ENCODE results near the gene ATF7IP2. TPM values are rescaled to one million over a fixed set of nuclear protein-coding genes. Genes with fewer than 3 reads are reported as not detected.

The ATF7IP2 gene
- total RNA-seq, 1 donor from 2014 or later: 8.6 TPM

DNA sequence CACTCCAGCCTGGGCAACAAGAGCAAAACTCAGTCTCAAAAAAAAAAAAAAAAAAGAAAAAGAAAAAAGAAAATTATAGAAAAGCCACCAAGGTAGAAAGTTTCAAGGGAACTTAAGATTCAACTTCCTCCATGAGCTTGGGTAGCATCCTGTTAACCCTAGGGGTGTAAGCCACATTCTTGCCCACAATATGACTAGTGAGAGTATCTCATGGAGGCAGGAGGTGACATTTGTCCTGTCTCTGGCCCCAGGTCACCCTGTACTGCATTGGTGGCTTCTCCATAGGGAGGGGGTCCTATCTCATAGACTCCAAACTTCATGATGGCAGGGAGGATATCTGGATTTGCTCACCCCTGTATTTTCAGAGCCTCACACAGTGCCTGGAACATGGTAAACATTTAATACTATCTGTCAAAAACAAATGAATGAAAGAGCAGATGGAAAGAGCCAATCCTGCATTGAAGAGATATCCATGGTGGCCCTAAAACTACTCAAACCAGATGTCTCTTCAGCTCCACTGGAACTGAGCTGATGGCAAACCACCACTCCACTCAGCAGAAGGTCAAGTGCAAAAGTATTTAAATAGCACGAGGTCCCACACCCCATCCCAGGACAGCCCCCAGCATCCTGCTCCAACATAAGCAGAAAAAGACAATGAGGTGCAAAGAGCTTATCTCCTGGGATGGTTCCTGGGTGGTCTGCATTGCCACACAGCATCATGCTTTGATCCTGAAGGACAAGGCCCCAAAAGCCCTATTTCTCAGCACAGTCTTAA, 144.2 kb downstream of the ATF7IP2 start:
- FAIRE-seq (no peak), DNase-seq (ENCODE audit: low read depth) (no peak)
- H3K4me1 ChIP-seq (ENCODE audit: insufficient read depth, low read length): peaks cover 3% of the 10 kb centered on the region
- no peaks in the 10 kb centered on the region for H3K27me3 ChIP-seq (ENCODE audit: insufficient read depth, low read length)
- H2AFZ ChIP-seq (ENCODE audit: low read depth, low read length): no peak overlapping the region
- no peaks in the 10 kb centered on the region for H4K20me1 ChIP-seq (ENCODE audit: insufficient read depth, low read length)
- H3K9me3 Mint-ChIP-seq (ENCODE audit: unreplicated experiment): no peaks in the 10 kb centered on the region
- H3K27ac Mint-ChIP-seq (ENCODE audit: unreplicated experiment): no peak overlapping the region
- H3K4me3 Mint-ChIP-seq (ENCODE audit: unreplicated experiment): no peak overlapping the region
- H3K79me2 ChIP-seq (ENCODE audit: insufficient read depth, low read length): no peaks in the 10 kb centered on the region
- no peak overlapping the region for H3K4me3 ChIP-seq (ENCODE audit: insufficient read depth, low read depth, low read length)
- no peaks in the 10 kb centered on the region for H3K9me3 ChIP-seq (ENCODE audit: insufficient read depth, low read depth, low read length)
- H3K36me3 Mint-ChIP-seq (ENCODE audit: low read depth, unreplicated experiment): no peaks in the 10 kb centered on the region
- no peak overlapping the region for H3K4me2 ChIP-seq (ENCODE audit: low read length)
- no peak overlapping the region for H3K27ac ChIP-seq (ENCODE audit: low read depth, low read length)
- peaks cover 3% of the 10 kb centered on the region for H3K27me3 Mint-ChIP-seq (ENCODE audit: low read depth, unreplicated experiment)
- peaks cover 2% of the 10 kb centered on the region for H3K36me3 ChIP-seq (ENCODE audit: insufficient read depth, low read length)
- no peaks in the 10 kb centered on the region for H3K4me1 Mint-ChIP-seq (ENCODE audit: low read depth, unreplicated experiment)
- no peak overlapping the region for H3K9ac ChIP-seq (ENCODE audit: low read length)
- TF ChIP-seq, protein P1, sequence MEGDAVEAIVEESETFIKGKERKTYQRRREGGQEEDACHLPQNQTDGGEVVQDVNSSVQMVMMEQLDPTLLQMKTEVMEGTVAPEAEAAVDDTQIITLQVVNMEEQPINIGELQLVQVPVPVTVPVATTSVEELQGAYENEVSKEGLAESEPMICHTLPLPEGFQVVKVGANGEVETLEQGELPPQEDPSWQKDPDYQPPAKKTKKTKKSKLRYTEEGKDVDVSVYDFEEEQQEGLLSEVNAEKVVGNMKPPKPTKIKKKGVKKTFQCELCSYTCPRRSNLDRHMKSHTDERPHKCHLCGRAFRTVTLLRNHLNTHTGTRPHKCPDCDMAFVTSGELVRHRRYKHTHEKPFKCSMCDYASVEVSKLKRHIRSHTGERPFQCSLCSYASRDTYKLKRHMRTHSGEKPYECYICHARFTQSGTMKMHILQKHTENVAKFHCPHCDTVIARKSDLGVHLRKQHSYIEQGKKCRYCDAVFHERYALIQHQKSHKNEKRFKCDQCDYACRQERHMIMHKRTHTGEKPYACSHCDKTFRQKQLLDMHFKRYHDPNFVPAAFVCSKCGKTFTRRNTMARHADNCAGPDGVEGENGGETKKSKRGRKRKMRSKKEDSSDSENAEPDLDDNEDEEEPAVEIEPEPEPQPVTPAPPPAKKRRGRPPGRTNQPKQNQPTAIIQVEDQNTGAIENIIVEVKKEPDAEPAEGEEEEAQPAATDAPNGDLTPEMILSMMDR (IDR thresholded peaks at IDR 0.05; ENCODE audit: insufficient read depth, low read depth, low read length): no peak
- no peak for TF ChIP-seq EZH2 (IDR thresholded peaks at IDR 0.05; ENCODE audit: insufficient read depth, low read length)

DNA sequence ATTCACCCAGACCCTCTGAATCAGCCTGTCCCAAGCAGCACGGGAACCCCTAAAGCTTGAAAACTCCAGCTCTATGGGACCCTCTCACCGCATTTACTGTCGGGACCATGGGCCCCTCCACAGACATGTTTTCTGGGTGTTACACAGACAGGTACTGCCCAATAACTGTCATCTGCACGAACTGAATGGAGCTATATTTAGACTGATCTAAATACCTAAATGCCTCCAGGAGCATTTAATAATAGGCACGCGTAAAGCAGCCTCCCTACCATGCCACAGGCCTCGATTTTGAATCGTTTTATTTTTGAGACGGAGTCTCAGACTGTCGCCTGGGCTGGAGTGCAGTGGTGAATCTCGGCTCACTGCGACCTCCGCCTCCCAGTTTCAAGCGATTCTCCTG, 144.8 kb downstream of the ATF7IP2 start:
- Mint-ChIP-seq H3K27ac (ENCODE audit: unreplicated experiment) (no peak overlapping the region), H3K36me3 (ENCODE audit: low read depth, unreplicated experiment) (no peaks in the 10 kb centered on the region), H3K4me1 (ENCODE audit: low read depth, unreplicated experiment) (no peaks in the 10 kb centered on the region), H3K27me3 (ENCODE audit: low read depth, unreplicated experiment) (peaks cover 3% of the 10 kb centered on the region), H3K9me3 (ENCODE audit: unreplicated experiment) (no peaks in the 10 kb centered on the region), H3K4me3 (ENCODE audit: unreplicated experiment) (no peak overlapping the region)
- H3K4me1 ChIP-seq (ENCODE audit: insufficient read depth, low read length): peaks cover 3% of the 10 kb centered on the region
- H3K36me3 ChIP-seq (ENCODE audit: insufficient read depth, low read length): peaks cover 2% of the 10 kb centered on the region
- H3K79me2 ChIP-seq (ENCODE audit: insufficient read depth, low read length): no peaks in the 10 kb centered on the region
- no peaks in the 10 kb centered on the region for H4K20me1 ChIP-seq (ENCODE audit: insufficient read depth, low read length)
- no peak overlapping the region for H3K4me3 ChIP-seq (ENCODE audit: insufficient read depth, low read depth, low read length)
- no peaks in the 10 kb centered on the region for H3K9me3 ChIP-seq (ENCODE audit: insufficient read depth, low read depth, low read length)
- no peak overlapping the region for H3K27ac ChIP-seq (ENCODE audit: low read depth, low read length)
- no peaks in the 10 kb centered on the region for H3K27me3 ChIP-seq (ENCODE audit: insufficient read depth, low read length)
- H3K9ac ChIP-seq (ENCODE audit: low read length): no peak overlapping the region
- TF ChIP-seq EZH2 (IDR thresholded peaks at IDR 0.05; ENCODE audit: insufficient read depth, low read length): no peak
- TF ChIP-seq, protein P1 (IDR thresholded peaks at IDR 0.05; ENCODE audit: insufficient read depth, low read depth, low read length): no peak
- H3K4me2 ChIP-seq (ENCODE audit: low read length): no peak overlapping the region
- H2AFZ ChIP-seq (ENCODE audit: low read depth, low read length): no peak overlapping the region
- no peak for DNase-seq (ENCODE audit: low read depth)
- FAIRE-seq: no peak

DNA sequence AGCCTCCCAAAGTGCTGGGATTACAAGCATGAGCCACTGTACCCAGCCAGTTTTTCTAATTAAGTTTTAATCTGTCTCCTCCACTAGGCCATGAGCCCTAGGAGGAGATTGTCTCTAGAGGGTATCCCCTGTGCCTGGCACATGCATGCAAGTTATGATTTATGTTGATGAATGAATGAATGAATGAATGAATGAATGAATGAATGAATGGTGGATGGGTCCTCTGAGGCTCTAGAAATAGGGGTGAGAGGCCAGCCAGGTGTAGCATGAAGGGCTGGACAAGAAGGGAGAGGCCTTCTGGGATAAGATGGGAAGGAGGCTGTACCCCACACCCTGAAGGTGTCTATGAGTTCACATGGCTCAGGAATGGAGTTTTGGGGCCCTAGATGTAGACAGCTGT, 145.7 kb downstream of the ATF7IP2 start:
- Mint-ChIP-seq H3K36me3 (ENCODE audit: low read depth, unreplicated experiment) (no peaks in the 10 kb centered on the region), H3K27ac (ENCODE audit: unreplicated experiment) (no peak overlapping the region)

More for the DNA sequence above, 145.7 kb downstream of the ATF7IP2 start:
- Histone ChIP-seq H3K27me3 (ENCODE audit: insufficient read depth, low read length) (no peaks in the 10 kb centered on the region), H3K4me3 (ENCODE audit: insufficient read depth, low read depth, low read length) (no peak overlapping the region), H4K20me1 (ENCODE audit: insufficient read depth, low read length) (no peaks in the 10 kb centered on the region), H2AFZ (ENCODE audit: low read depth, low read length) (no peak overlapping the region), H3K9me3 (ENCODE audit: insufficient read depth, low read depth, low read length) (no peaks in the 10 kb centered on the region), H3K9ac (ENCODE audit: low read length) (no peak overlapping the region), H3K4me2 (ENCODE audit: low read length) (no peak overlapping the region), H3K36me3 (ENCODE audit: insufficient read depth, low read length) (peaks cover 2% of the 10 kb centered on the region), H3K27ac (ENCODE audit: low read depth, low read length) (no peak overlapping the region), H3K4me1 (ENCODE audit: insufficient read depth, low read length) (peaks cover 3% of the 10 kb centered on the region), H3K79me2 (ENCODE audit: insufficient read depth, low read length) (no peaks in the 10 kb centered on the region)
- Mint-ChIP-seq H3K27me3 (ENCODE audit: low read depth, unreplicated experiment) (peaks cover 3% of the 10 kb centered on the region), H3K4me1 (ENCODE audit: low read depth, unreplicated experiment) (no peaks in the 10 kb centered on the region), H3K9me3 (ENCODE audit: unreplicated experiment) (no peaks in the 10 kb centered on the region), H3K4me3 (ENCODE audit: unreplicated experiment) (no peak overlapping the region)
- no peak for DNase-seq (ENCODE audit: low read depth)
- TF ChIP-seq, protein P1 (IDR thresholded peaks at IDR 0.05; ENCODE audit: insufficient read depth, low read depth, low read length): no peak
- no peak for TF ChIP-seq EZH2 (IDR thresholded peaks at IDR 0.05; ENCODE audit: insufficient read depth, low read length)
- no peak for FAIRE-seq
